ENCODE results near the gene HSD17B14. TPM values are rescaled to one million over a fixed set of nuclear protein-coding genes. Genes with fewer than 3 reads are reported as not detected.

The HSD17B14 gene
- total and polyA plus RNA-seq, 8 donors: 2.8 to 41.4 (median 9.4) TPM; not detected in 1

- intact Hi-C loops (cut with DNase I; ENCODE audit: low total_unique reads): no loop called here
Measured at GRCh38 chr19:48866692-48867091, 30.4 kb upstream of the HSD17B14 start.

DNA sequence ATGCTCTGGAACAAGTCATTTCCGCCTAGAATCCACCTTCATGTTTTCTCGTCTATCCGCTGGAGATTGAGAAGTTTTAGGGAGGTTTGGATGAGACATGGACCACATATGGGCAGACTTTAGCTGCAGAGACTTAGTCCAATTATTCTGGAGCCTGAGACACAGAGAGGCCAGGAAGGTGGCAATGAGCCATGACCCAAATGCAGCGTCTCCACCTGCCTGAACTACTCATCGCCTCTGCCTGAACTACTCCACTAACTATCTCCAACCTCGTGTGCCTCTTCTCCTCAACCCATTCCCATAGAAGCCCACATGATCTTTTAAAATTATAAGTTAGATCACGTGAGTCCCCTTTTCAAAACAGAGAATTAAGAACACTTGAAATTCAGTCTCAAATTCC is 26.5 kb upstream of the HSD17B14 start:
- Histone ChIP-seq H3K9me3 (no peaks in the 10 kb centered on the region), H3K4me3 (no peak overlapping the region), H3K4me1 (peaks cover 9 to 21% (median 15%) of the 10 kb centered on the region in 4 donors), H3K27ac (no peak overlapping the region), H3K27me3 (no peaks in the 10 kb centered on the region), H3K36me3 (peaks cover 4 to 40% (median 15%) of the 10 kb centered on the region in 4 donors)
- no peak for DNase-seq
- TF ChIP-seq, protein P1, sequence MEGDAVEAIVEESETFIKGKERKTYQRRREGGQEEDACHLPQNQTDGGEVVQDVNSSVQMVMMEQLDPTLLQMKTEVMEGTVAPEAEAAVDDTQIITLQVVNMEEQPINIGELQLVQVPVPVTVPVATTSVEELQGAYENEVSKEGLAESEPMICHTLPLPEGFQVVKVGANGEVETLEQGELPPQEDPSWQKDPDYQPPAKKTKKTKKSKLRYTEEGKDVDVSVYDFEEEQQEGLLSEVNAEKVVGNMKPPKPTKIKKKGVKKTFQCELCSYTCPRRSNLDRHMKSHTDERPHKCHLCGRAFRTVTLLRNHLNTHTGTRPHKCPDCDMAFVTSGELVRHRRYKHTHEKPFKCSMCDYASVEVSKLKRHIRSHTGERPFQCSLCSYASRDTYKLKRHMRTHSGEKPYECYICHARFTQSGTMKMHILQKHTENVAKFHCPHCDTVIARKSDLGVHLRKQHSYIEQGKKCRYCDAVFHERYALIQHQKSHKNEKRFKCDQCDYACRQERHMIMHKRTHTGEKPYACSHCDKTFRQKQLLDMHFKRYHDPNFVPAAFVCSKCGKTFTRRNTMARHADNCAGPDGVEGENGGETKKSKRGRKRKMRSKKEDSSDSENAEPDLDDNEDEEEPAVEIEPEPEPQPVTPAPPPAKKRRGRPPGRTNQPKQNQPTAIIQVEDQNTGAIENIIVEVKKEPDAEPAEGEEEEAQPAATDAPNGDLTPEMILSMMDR (IDR thresholded peaks at IDR 0.05): no peak
- TF ChIP-seq EP300 (IDR thresholded peaks at IDR 0.05) (no peak), POLR2A (IDR thresholded peaks at IDR 0.05) (no peak), POLR2AphosphoS5 (IDR thresholded peaks at IDR 0.05) (no peak)
- intact Hi-C loops (cut with DNase I; ENCODE audit: low total_unique reads): no loop called here
- 79 to 86% (median 85%) methylated on average over 7 of the region's 7 CpGs for WGBS, 5 donors

More at GRCh38 chr19:48866692-48867091, 30.4 kb upstream of the HSD17B14 start:
- Histone ChIP-seq H3K4me3 (peak overlapping the region in 1 of 4 donors; percentile 47), H3K36me3 (peaks cover 0 to 12% (median 0%) of the 10 kb centered on the region in 4 donors), H3K4me1 (peaks cover 20 to 36% (median 26%) of the 10 kb centered on the region in 4 donors), H3K9me3 (no peaks in the 10 kb centered on the region), H3K27ac (peak overlapping the region in 4 of 5 donors; percentile 81 to 89 (median 84)), H3K27me3 (no peaks in the 10 kb centered on the region)
- TF ChIP-seq POLR2A (IDR thresholded peaks at IDR 0.05): no peak
- no peak for TF ChIP-seq EP300 (IDR thresholded peaks at IDR 0.05)
- TF ChIP-seq POLR2AphosphoS5 (IDR thresholded peaks at IDR 0.05): no peak
- TF ChIP-seq, protein P1 (IDR thresholded peaks at IDR 0.05): no peak
- peak in 1 of 2 donors; percentile 26 for DNase-seq
- WGBS, 5 donors: 64 to 78% (median 65%) methylated on average over 4 to 6 of the region's 6 CpGs

- no peaks in the 10 kb centered on the region for H3K27me3 ChIP-seq
- WGBS, 5 donors: 88 to 94% (median 92%) methylated on average over 13 to 18 of the region's 18 CpGs
- peaks cover 4 to 45% (median 15%) of the 10 kb centered on the region in 4 donors for H3K36me3 ChIP-seq
- no peak for DNase-seq
- H3K4me3 ChIP-seq: no peak overlapping the region
- no peaks in the 10 kb centered on the region for H3K9me3 ChIP-seq
- intact Hi-C loops (cut with DNase I; ENCODE audit: low total_unique reads): no loop called here
- H3K4me1 ChIP-seq: peaks cover 0 to 7% (median 3%) of the 10 kb centered on the region in 4 donors
- H3K27ac ChIP-seq: no peak overlapping the region
- TF ChIP-seq EP300 (IDR thresholded peaks at IDR 0.05) (no peak), POLR2AphosphoS5 (IDR thresholded peaks at IDR 0.05) (no peak), POLR2A (IDR thresholded peaks at IDR 0.05) (no peak)
- TF ChIP-seq, protein P1 (IDR thresholded peaks at IDR 0.05): no peak
Measured at GRCh38 chr19:48861313-48861712, 25.0 kb upstream of the HSD17B14 start.

- no peak overlapping the region for H3K27ac ChIP-seq
- DNase-seq: peak in 1 of 2 donors; percentile 87
Measured at GRCh38 chr19:48859711-48860572, 23.7 kb upstream of the HSD17B14 start.

More at GRCh38 chr19:48859711-48860572, 23.7 kb upstream of the HSD17B14 start:
- H3K27me3 ChIP-seq: no peaks in the 10 kb centered on the region
- peaks cover 0 to 7% (median 2%) of the 10 kb centered on the region in 4 donors for H3K4me1 ChIP-seq
- H3K36me3 ChIP-seq: peaks cover 4 to 39% (median 15%) of the 10 kb centered on the region in 4 donors
- no peaks in the 10 kb centered on the region for H3K9me3 ChIP-seq
- WGBS, 5 donors: 76 to 89% (median 85%) methylated on average over 30 of the region's 30 CpGs
- intact Hi-C loops (cut with DNase I; ENCODE audit: low total_unique reads): no loop called here
- TF ChIP-seq, protein P1 (IDR thresholded peaks at IDR 0.05): no peak
- TF ChIP-seq EP300 (IDR thresholded peaks at IDR 0.05) (no peak), POLR2A (IDR thresholded peaks at IDR 0.05) (no peak), POLR2AphosphoS5 (IDR thresholded peaks at IDR 0.05) (no peak)
- peak overlapping the region in 1 of 4 donors; percentile 8 for H3K4me3 ChIP-seq

All from stomach (tissue), 9 donors.